Measurements from ENCODE around the gene IQCF2. TPM values are rescaled to one million over a fixed set of nuclear protein-coding genes. Genes with fewer than 3 reads are reported as not detected.
"Not testable (repeated sequence)": the region's sequence is repeated elsewhere in the genome, so short reads cannot be mapped to it uniquely, and the experiment has no call there.

The IQCF2 gene
- total and polyA plus RNA-seq, 2 donors (not counting 1 experiment from before 2014, with no cell fraction given), result not detected

DNA sequence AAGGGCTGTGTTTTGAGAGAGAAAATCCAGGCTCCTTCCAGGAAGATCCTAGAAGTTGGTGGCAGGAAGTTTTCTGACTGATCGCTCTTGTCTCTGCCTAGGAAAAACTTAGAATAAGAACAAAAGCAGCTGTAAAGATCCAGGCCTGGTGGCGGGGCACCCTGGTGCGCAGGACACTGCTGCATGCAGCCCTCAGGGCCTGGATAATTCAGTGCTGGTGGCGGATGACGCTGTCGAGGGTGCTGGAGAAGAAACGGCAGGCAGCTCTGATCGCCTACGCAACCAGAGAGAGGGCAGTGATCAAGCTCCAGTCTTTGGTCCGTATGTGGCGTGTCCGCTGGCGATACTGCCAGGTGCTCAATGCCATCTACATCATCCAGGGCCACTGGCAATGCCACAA, 1.5 kb downstream of the IQCF2 start:
- H3K27ac Mint-ChIP-seq, result no peak overlapping the region
- WGBS (ENCODE audit: insufficient coverage), result 91% methylated on average over 13 of the region's 13 CpGs
- H3K9me3 Mint-ChIP-seq (ENCODE audit: insufficient read depth), result no peaks in the 10 kb centered on the region
- H3K36me3 ChIP-seq (replicated peaks in 1 of 2; ENCODE audit: control extremely low read depth in 1 of 2, control insufficient read depth in 1 of 2, extremely low read depth in 1 of 2, insufficient read depth in 2 of 2, low read length in 1 of 2), result no peaks in the 10 kb centered on the region
- no peak for DNase-seq
- no peaks in the 10 kb centered on the region for H4K20me1 ChIP-seq (ENCODE audit: control insufficient read depth, insufficient read depth, low read length, poor library complexity, severe bottlenecking)
- no peaks in the 10 kb centered on the region for H3K9me3 ChIP-seq (ENCODE audit: control extremely low read depth in 1 of 3, control insufficient read depth in 2 of 3, insufficient read depth in 1 of 3, low read length in 2 of 3)
- H3K9ac ChIP-seq (ENCODE audit: low read length), result no peak overlapping the region
- peaks cover 0 to 4% (median 2%) of the 10 kb centered on the region in 4 experiments for H3K27me3 ChIP-seq (replicated peaks in 1 of 4; ENCODE audit: control extremely low read depth in 1 of 4, control insufficient read depth in 3 of 4, insufficient read depth in 4 of 4, low read length in 3 of 4)
- H3K4me1 Mint-ChIP-seq, result peaks cover 4% of the 10 kb centered on the region
- ChIA-PET CTCF (no interaction called here), POLR2A (no interaction called here)
- H3K4me3 ChIP-seq (ENCODE audit: control extremely low read depth in 1 of 5, extremely low read depth in 1 of 5, insufficient read depth in 1 of 5, low read depth in 2 of 5, low read length in 4 of 5), result no peak overlapping the region
- no peak overlapping the region for H3K27ac ChIP-seq (ENCODE audit: low read length in 2 of 2)
- peaks cover 12% of the 10 kb centered on the region for H3K27me3 Mint-ChIP-seq
- TF ChIP-seq, protein P1, sequence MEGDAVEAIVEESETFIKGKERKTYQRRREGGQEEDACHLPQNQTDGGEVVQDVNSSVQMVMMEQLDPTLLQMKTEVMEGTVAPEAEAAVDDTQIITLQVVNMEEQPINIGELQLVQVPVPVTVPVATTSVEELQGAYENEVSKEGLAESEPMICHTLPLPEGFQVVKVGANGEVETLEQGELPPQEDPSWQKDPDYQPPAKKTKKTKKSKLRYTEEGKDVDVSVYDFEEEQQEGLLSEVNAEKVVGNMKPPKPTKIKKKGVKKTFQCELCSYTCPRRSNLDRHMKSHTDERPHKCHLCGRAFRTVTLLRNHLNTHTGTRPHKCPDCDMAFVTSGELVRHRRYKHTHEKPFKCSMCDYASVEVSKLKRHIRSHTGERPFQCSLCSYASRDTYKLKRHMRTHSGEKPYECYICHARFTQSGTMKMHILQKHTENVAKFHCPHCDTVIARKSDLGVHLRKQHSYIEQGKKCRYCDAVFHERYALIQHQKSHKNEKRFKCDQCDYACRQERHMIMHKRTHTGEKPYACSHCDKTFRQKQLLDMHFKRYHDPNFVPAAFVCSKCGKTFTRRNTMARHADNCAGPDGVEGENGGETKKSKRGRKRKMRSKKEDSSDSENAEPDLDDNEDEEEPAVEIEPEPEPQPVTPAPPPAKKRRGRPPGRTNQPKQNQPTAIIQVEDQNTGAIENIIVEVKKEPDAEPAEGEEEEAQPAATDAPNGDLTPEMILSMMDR (IDR thresholded peaks at IDR 0.05), result no peak
- TF ChIP-seq EZH2 (IDR thresholded peaks at IDR 0.05; ENCODE audit: borderline replicate concordance, insufficient read depth, low read depth, low read length, poor library complexity, severe bottlenecking), result no peak
- intact Hi-C loops (cut with micrococcal nuclease), result no loop called here
- no peak for ATAC-seq (ENCODE audit: low read depth)
- no peak overlapping the region for H3K4me2 ChIP-seq (replicated peaks; ENCODE audit: low read depth, low read length, poor library complexity, severe bottlenecking)
- no peaks in the 10 kb centered on the region for H3K79me2 ChIP-seq (ENCODE audit: control insufficient read depth, insufficient read depth, low read length)
- no peak overlapping the region for H3K4me3 Mint-ChIP-seq
- no peak overlapping the region for H2AFZ ChIP-seq (ENCODE audit: insufficient read depth, low read depth, low read length, poor library complexity, severe bottlenecking)
- peaks cover 0 to 9% of the 10 kb centered on the region in 2 donors for H3K4me1 ChIP-seq (ENCODE audit: control insufficient read depth in 2 of 2, insufficient read depth in 2 of 2, low read length in 2 of 2)

- H3K9ac ChIP-seq (ENCODE audit: low read length); H3K4me1 ChIP-seq (ENCODE audit: control insufficient read depth in 2 of 2, insufficient read depth in 2 of 2, low read length in 2 of 2); H3K27ac ChIP-seq (ENCODE audit: low read length in 2 of 2); H3K4me1 Mint-ChIP-seq; H2AFZ ChIP-seq (ENCODE audit: insufficient read depth, low read depth, low read length, poor library complexity, severe bottlenecking); CTCF ChIA-PET; H3K27ac Mint-ChIP-seq; ATAC-seq (ENCODE audit: low read depth); H3K36me3 ChIP-seq (replicated peaks in 1 of 2; ENCODE audit: control extremely low read depth in 1 of 2, control insufficient read depth in 1 of 2, extremely low read depth in 1 of 2, insufficient read depth in 2 of 2, low read length in 1 of 2); H3K9me3 ChIP-seq (ENCODE audit: control extremely low read depth in 1 of 3, control insufficient read depth in 2 of 3, insufficient read depth in 1 of 3, low read length in 2 of 3); H3K9me3 Mint-ChIP-seq (ENCODE audit: insufficient read depth); H3K4me3 ChIP-seq (ENCODE audit: control extremely low read depth in 1 of 5, extremely low read depth in 1 of 5, insufficient read depth in 1 of 5, low read depth in 2 of 5, low read length in 4 of 5); DNase-seq; H3K4me3 Mint-ChIP-seq; H4K20me1 ChIP-seq (ENCODE audit: control insufficient read depth, insufficient read depth, low read length, poor library complexity, severe bottlenecking); intact Hi-C loops (cut with micrococcal nuclease); POLR2A ChIA-PET; H3K4me2 ChIP-seq (replicated peaks; ENCODE audit: low read depth, low read length, poor library complexity, severe bottlenecking); H3K27me3 ChIP-seq (replicated peaks in 1 of 4; ENCODE audit: control extremely low read depth in 1 of 4, control insufficient read depth in 3 of 4, insufficient read depth in 4 of 4, low read length in 3 of 4); H3K79me2 ChIP-seq (ENCODE audit: control insufficient read depth, insufficient read depth, low read length): not testable (repeated sequence)
- WGBS (ENCODE audit: insufficient coverage), result no CpG with 5 or more reads among the region's 1 CpG
- peaks cover 24% of the 10 kb centered on the region for H3K27me3 Mint-ChIP-seq
These were observed 7.5 kb downstream of the IQCF2 start for GRCh38 chr3:51868896-51869295.
